IPS-15b (cell line): ENCODE measurements around the gene IPCEF1.

Experiments
- H3K27me3 ChIP-seq: one replicate; pipeline ENCODE4 v1.6.1; 2013; ENCODE audit warnings: low read length; ENCODE audit not compliant: control insufficient read depth, insufficient read depth
- H3K36me3 ChIP-seq: one replicate; pipeline ENCODE4 v1.6.1; 2013; ENCODE audit warnings: low read length; ENCODE audit not compliant: control insufficient read depth, insufficient read depth
- H3K4me1 ChIP-seq: one replicate; pipeline ENCODE4 v1.6.1; 2013; ENCODE audit warnings: mild to moderate bottlenecking, low read length; ENCODE audit not compliant: control insufficient read depth, insufficient read depth
- H3K4me3 ChIP-seq: one replicate; pipeline ENCODE4 v1.5.1; 2013; ENCODE audit warnings: low read depth, low read length
- H3K9ac ChIP-seq: one replicate; pipeline ENCODE4 v1.6.1; 2013; ENCODE audit warnings: low read depth, mild to moderate bottlenecking, low read length
- H3K9me3 ChIP-seq: one replicate; pipeline ENCODE4 v1.6.1; 2013; ENCODE audit warnings: mild to moderate bottlenecking, low read length; ENCODE audit not compliant: control insufficient read depth, insufficient read depth

The IPCEF1 gene

DNA sequence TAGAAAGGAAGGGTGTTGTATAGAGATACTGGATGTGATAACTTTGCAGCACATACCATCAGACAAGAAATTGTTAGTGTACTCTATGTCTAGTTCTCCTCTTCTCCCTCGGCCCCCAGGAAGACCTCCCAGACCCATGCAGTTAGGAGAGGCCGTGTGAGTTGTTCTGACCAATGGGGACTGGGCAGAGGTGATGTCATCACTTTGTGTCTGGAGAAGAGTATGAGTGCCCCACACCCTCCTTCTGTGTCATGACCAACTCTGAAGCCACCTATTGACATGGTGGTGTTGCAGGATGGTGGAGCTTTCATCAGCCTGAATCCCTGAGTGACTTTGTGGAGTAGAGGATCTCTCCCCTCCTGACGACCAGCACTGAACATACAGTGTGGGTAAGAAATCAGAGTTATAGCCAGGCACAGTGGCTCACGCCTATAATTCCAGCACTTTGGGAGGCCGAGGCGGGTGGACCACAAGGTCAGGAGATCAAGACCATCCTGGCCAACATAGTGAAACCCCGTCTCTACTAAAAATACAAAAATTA, 72.2 kb downstream of the IPCEF1 start:
- no peak overlapping the region for H3K9ac ChIP-seq
- H3K4me3 ChIP-seq = no peak overlapping the region
- no peaks in the 10 kb centered on the region for H3K36me3 ChIP-seq
- no peaks in the 10 kb centered on the region for H3K4me1 ChIP-seq
- H3K9me3 ChIP-seq = no peaks in the 10 kb centered on the region
- H3K27me3 ChIP-seq = no peaks in the 10 kb centered on the region

DNA sequence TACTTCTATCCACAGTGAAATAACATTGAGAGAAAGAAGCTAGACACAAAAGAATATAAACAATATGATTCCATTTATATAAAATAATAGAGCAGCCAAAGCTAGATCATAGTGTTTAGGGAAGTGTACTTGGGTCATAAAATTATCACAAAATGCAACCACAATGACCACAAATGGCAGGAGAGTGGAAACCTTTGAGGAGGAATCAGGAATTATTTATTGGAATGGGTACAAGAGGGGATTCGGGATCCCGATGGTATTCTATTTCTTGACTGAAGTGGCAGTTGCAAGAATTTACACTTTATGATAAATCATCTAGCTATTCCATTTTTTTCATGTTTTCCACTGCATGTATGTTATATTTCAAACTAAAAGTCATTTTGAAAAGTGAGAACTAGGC, 76.1 kb downstream of the IPCEF1 start:
- Histone ChIP-seq H3K9ac (no peak overlapping the region), H3K9me3 (no peaks in the 10 kb centered on the region), H3K36me3 (no peaks in the 10 kb centered on the region), H3K27me3 (no peaks in the 10 kb centered on the region), H3K4me3 (no peak overlapping the region), H3K4me1 (peaks cover 4% of the 10 kb centered on the region)

DNA sequence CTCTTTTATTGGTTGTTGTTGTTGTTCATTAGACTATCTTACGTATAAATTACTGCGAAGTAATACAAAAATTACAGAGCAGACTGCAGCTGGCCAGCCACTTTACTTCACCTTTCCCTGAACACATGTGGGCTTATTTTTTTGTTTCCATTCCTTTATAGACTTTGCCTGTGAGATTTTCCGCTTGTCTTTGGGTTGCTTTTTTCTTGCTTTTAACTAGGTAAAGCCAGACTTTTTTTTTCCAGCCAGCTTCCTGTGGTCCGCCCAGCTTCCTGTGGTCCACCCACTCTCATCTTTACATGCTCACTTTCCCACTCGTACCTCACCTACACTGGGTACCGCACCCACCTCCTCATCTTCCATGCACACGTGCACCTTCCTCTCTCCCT, 79.0 kb downstream of the IPCEF1 start:
- Histone ChIP-seq H3K27me3 (no peaks in the 10 kb centered on the region), H3K4me1 (peaks cover 4% of the 10 kb centered on the region), H3K9me3 (no peaks in the 10 kb centered on the region), H3K36me3 (no peaks in the 10 kb centered on the region), H3K4me3 (no peak overlapping the region), H3K9ac (no peak overlapping the region)

DNA sequence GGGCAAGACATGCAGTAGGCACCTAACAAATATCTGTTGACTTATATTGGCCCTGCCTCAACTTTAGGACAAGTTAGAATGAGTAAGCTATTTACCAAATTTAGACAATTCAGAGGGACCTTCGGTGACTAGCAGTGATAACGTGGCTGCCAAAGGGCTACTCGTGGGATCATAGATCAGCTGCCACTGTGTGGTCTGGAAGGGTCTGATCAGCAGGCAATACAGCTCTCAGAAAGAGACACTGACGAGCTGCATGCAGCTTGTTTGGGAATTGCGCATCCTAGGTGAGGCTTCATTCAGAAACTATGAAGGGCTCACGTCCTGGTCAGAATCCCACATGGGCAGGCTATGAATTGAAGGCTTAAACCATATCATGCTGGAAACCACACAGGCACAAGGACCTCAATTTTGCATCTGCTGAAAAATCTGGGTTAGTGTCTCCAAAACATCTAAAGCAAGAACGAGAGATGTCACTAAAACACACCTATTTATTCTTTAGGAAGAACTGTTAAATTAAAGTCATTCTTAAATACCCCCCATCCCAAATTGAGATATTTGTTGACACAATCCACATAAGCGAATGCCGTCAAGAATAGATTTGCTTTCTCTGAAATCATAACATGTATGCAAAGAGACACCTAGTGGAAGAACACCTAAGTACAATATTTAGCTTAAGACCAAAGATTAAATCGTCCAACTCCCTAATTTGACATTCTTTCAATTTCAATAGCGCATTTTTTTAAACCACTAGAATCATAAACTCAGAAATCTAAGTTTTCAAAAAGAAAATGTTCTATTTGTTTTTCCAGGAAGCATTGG, 79.6 kb downstream of the IPCEF1 start:
- Histone ChIP-seq H3K9ac (no peak overlapping the region), H3K36me3 (no peaks in the 10 kb centered on the region), H3K4me3 (no peak overlapping the region)

DNA sequence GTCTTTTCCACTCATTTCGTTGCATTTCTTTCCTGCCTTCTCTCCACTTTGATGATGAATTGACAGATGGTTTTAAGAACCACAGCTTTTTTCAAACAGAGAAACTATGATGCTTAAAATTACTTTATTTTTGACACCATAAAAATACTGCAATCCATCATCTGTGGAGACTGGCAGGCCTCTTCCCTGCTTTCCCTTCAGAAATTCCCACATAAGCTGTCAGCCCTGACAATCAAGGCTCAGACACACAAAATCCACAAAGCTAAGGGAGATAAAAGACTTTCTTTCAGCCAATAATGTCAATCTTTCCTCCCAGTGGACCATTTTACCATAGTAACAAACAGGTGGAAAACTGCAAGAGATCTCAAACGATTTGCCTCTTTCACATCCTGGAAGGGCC, 82.4 kb downstream of the IPCEF1 start:
- Histone ChIP-seq H3K36me3 (no peaks in the 10 kb centered on the region), H3K9ac (no peak overlapping the region), H3K9me3 (no peaks in the 10 kb centered on the region), H3K4me3 (no peak overlapping the region), H3K27me3 (no peaks in the 10 kb centered on the region), H3K4me1 (peaks cover 4% of the 10 kb centered on the region)

More for the DNA sequence above, 79.6 kb downstream of the IPCEF1 start:
- H3K4me1 ChIP-seq = peaks cover 4% of the 10 kb centered on the region
- H3K27me3 ChIP-seq = no peaks in the 10 kb centered on the region
- H3K9me3 ChIP-seq = no peaks in the 10 kb centered on the region

DNA sequence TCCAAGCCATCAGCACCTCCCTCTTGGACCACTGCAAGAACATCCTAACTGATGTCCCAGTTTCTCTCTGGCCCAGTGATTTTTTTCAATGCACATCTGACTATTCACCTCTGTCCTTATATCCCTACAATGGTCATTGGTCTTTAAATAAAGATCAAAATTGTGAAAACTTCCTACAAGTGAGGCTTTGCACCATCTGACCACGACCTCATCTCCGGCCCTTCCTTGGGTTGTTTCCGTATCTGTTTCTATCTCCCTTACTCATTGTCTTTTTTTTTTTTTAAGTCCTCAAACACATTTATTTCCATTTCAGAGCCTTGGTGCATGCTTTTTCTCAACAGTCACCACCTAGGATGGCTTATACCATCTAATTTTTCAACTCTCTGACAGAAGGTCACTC, 88.1 kb downstream of the IPCEF1 start:
- H3K36me3 ChIP-seq = no peaks in the 10 kb centered on the region
- no peak overlapping the region for H3K4me3 ChIP-seq
- H3K4me1 ChIP-seq = no peaks in the 10 kb centered on the region
- no peaks in the 10 kb centered on the region for H3K9me3 ChIP-seq
- H3K27me3 ChIP-seq = no peaks in the 10 kb centered on the region
- no peak overlapping the region for H3K9ac ChIP-seq

DNA sequence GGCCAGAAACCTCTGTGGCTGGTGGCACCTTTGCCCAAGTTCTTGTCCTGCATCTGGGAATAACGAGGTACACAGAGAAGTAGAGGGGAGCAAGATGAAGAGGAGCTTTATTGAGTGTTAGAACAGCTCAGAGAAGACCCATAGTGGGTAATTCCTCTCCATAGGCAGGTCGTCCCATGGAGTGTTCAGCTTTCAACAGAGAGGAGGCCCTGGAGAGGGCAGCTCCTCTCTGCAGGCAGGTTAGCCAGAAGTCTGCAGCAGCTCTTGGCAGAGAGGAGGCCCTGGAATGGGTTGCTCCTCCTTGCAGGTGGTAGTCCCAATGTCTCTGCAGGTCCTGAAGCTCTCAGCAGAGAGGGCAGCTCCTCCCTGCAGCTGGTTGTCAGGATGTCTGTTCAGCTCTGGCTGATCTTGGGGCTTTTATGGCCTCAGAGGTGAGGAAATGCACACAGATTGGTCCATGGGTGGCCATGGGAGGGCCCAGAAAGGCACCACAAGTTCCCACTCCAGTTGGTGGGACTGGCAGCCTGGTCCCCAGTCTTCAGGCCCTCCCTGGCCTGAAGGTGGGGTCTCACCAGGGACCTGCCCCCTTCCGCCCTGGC, 89.0 kb downstream of the IPCEF1 start:
- H3K36me3 ChIP-seq = no peaks in the 10 kb centered on the region
- no peak overlapping the region for H3K9ac ChIP-seq
- H3K9me3 ChIP-seq = no peaks in the 10 kb centered on the region
- H3K4me1 ChIP-seq = no peaks in the 10 kb centered on the region
- no peak overlapping the region for H3K4me3 ChIP-seq
- H3K27me3 ChIP-seq = no peaks in the 10 kb centered on the region

- no peaks in the 10 kb centered on the region for H3K27me3 ChIP-seq
- H3K4me1 ChIP-seq = no peaks in the 10 kb centered on the region
- no peaks in the 10 kb centered on the region for H3K9me3 ChIP-seq
- H3K9ac ChIP-seq = no peak overlapping the region
- no peaks in the 10 kb centered on the region for H3K36me3 ChIP-seq
- no peak overlapping the region for H3K4me3 ChIP-seq
Measured at GRCh38 chr6:154266560-154267099, 90.0 kb downstream of the IPCEF1 start.

DNA sequence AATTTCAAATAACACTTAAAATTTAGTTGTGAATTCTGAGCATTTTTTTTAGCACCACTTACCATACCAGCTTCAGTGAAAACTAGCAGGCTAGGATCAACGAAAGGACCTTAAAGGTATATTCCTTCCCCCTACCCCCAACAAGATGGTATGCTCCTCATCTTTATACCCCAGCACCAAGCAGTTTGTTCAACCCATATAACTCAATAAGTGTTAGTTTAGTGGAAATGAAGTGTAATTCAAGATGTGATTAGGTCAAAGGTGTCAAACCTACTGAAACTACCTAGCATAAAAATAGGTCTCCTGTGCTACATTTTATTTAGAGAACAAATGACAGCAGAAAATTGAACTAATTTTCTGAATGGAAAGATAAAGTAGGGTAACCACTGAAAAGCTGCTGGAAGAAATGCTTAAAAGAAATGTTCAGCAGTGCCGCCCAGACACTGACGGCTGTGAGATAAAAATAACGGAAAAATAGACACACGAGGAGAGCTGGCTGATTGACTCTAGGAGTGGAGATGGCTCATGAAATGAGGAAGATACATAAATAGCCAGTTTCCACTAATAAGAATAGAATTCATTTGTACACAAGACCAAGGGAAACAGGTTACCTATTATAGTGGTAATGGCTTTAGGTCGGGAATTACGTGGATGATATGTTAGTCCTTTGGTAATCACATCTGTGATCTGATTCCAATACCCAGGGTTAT, 94.8 kb downstream of the IPCEF1 start:
- H3K9me3 ChIP-seq = no peaks in the 10 kb centered on the region
- no peaks in the 10 kb centered on the region for H3K36me3 ChIP-seq
- H3K4me3 ChIP-seq = no peak overlapping the region
- no peaks in the 10 kb centered on the region for H3K4me1 ChIP-seq
- no peaks in the 10 kb centered on the region for H3K27me3 ChIP-seq
- no peak overlapping the region for H3K9ac ChIP-seq

DNA sequence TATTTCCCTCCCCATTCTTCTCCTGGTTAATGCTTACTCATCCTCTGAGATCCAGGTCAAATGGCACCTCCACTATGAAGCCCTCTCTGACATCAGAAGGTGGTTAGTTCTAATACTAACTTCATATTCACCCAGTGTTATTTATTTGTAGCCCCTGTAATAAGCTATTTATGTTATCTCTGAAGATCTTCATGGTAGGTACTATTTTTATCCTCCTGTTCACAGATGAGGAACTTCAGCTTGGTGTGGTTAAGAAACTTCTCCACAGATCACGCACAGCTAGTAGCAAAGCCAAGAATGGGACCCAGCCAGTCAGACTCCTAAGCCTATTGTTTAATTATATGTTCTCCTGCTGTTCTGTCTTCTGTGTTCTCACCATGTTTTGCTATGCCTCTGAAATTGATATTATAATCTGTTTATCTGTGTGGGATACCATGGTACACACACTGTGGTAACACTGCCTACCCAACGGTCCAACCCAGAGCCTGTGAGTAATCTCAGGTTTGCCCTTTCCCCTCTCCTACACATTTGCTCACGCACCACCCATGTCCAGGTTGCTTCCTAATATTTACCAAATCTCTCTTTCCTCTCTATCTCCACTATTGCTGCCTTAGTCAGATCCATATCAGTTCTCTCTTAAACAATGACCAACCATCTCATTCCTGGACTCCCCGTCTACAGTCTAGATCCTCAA, 98.4 kb downstream of the IPCEF1 start:
- Histone ChIP-seq H3K9ac (no peak overlapping the region), H3K4me1 (no peaks in the 10 kb centered on the region), H3K9me3 (no peaks in the 10 kb centered on the region), H3K36me3 (no peaks in the 10 kb centered on the region), H3K27me3 (no peaks in the 10 kb centered on the region), H3K4me3 (no peak overlapping the region)

GRCh38 chr6:154257067-154257466, 99.5 kb downstream of the IPCEF1 start:
- H3K9ac ChIP-seq = no peak overlapping the region

More at GRCh38 chr6:154257067-154257466, 99.5 kb downstream of the IPCEF1 start:
- Histone ChIP-seq H3K36me3 (no peaks in the 10 kb centered on the region), H3K27me3 (no peaks in the 10 kb centered on the region), H3K9me3 (no peaks in the 10 kb centered on the region), H3K4me3 (no peak overlapping the region), H3K4me1 (no peaks in the 10 kb centered on the region)
